ENCODE results near the gene CASP2.

Gene CASP2

GRCh38 chr7:143299346-143299745, 11.2 kb downstream of the CASP2 start:
- FAIRE-seq, result no peak

GRCh38 chr7:143299840-143300239, 11.7 kb downstream of the CASP2 start:
- FAIRE-seq, result no peak

- FAIRE-seq, result no peak
Measured at GRCh38 chr7:143300959-143301935, 13.1 kb downstream of the CASP2 start.

GRCh38 chr7:143303733-143304132, 15.6 kb downstream of the CASP2 start:
- no peak for FAIRE-seq

- no peak for FAIRE-seq
Measured at GRCh38 chr7:143304938-143305337, 16.8 kb downstream of the CASP2 start.

GRCh38 chr7:143305423-143306070, 17.4 kb downstream of the CASP2 start:
- FAIRE-seq, result no peak

GRCh38 chr7:143308632-143309031, 20.5 kb downstream of the CASP2 start:
- FAIRE-seq, result no peak

- no peak for FAIRE-seq
Measured at GRCh38 chr7:143314127-143314526, 26.0 kb downstream of the CASP2 start.

GRCh38 chr7:143315776-143316175, 27.6 kb downstream of the CASP2 start, which contains the start of gene CLCN1:
Gene CLCN1, plus strand, starts transcription at chr7:143316111. Its CDS starts 102 bp downstream, at chr7:143316213.
- FAIRE-seq, result no peak

GRCh38 chr7:143316492-143316891, 28.3 kb downstream of the CASP2 start:
- FAIRE-seq, result no peak

- FAIRE-seq, result no peak
Measured at GRCh38 chr7:143318661-143319060, 30.5 kb downstream of the CASP2 start.

GRCh38 chr7:143320620-143321019, 32.5 kb downstream of the CASP2 start:
- FAIRE-seq, result no peak

- FAIRE-seq, result no peak
Measured at GRCh38 chr7:143321242-143321641, 33.1 kb downstream of the CASP2 start.

GRCh38 chr7:143321734-143322133, 33.6 kb downstream of the CASP2 start:
- FAIRE-seq, result no peak

GRCh38 chr7:143322760-143323633, 34.8 kb downstream of the CASP2 start:
- no peak for FAIRE-seq

GRCh38 chr7:143323653-143324052, 35.5 kb downstream of the CASP2 start:
- FAIRE-seq, result no peak

- FAIRE-seq, result no peak
Measured at GRCh38 chr7:143325240-143325639, 37.1 kb downstream of the CASP2 start.

GRCh38 chr7:143327903-143328302, 39.8 kb downstream of the CASP2 start:
- no peak for FAIRE-seq

- no peak for FAIRE-seq
Measured at GRCh38 chr7:143329471-143330170, 41.5 kb downstream of the CASP2 start.

- no peak for FAIRE-seq
Measured at GRCh38 chr7:143331179-143331801, 43.1 kb downstream of the CASP2 start.

GRCh38 chr7:143334244-143334643, 46.1 kb downstream of the CASP2 start:
- no peak for FAIRE-seq

- no peak for FAIRE-seq
Measured at GRCh38 chr7:143337216-143337615, 49.1 kb downstream of the CASP2 start.
